BLaER1 (cell line): ENCODE data around the gene MRC1.

Experiments
- H3K27ac ChIP-seq: shearing (Covaris generic); formaldehyde crosslinking; 2 replicates; pipeline ENCODE4 v1.8.1; 2022
- H3K27me3 ChIP-seq: shearing (Covaris generic); formaldehyde crosslinking; 2 replicates; pipeline ENCODE4 v1.8.1; 2022
- H3K36me3 ChIP-seq: shearing (Covaris generic); formaldehyde crosslinking; 2 replicates; pipeline ENCODE4 v1.8.1; 2022
- H3K4me1 ChIP-seq: shearing (Covaris generic); formaldehyde crosslinking; 2 replicates; pipeline ENCODE4 v1.8.1; 2022
- H3K4me2 ChIP-seq: shearing (Covaris generic); formaldehyde crosslinking; 2 replicates; pipeline ENCODE4 v1.8.1; 2022
- H3K4me3 ChIP-seq: shearing (Covaris generic); formaldehyde crosslinking; 2 replicates; pipeline ENCODE4 v1.8.1; 2022
- H3K9ac ChIP-seq: shearing (Covaris generic); formaldehyde crosslinking; 2 replicates; pipeline ENCODE4 v1.8.1; 2022
- H3K9me3 ChIP-seq: shearing (Covaris generic); formaldehyde crosslinking; 2 replicates; pipeline ENCODE4 v1.8.1; 2022
- H4K20me1 ChIP-seq: shearing (Covaris generic); formaldehyde crosslinking; 2 replicates; pipeline ENCODE4 v1.8.1; 2022
- Cebpa-rat ChIP-seq: shearing (Covaris generic); IDR thresholded peaks from 2 replicates; pipeline ENCODE4 v1.8.1; 2022

Gene MRC1

DNA sequence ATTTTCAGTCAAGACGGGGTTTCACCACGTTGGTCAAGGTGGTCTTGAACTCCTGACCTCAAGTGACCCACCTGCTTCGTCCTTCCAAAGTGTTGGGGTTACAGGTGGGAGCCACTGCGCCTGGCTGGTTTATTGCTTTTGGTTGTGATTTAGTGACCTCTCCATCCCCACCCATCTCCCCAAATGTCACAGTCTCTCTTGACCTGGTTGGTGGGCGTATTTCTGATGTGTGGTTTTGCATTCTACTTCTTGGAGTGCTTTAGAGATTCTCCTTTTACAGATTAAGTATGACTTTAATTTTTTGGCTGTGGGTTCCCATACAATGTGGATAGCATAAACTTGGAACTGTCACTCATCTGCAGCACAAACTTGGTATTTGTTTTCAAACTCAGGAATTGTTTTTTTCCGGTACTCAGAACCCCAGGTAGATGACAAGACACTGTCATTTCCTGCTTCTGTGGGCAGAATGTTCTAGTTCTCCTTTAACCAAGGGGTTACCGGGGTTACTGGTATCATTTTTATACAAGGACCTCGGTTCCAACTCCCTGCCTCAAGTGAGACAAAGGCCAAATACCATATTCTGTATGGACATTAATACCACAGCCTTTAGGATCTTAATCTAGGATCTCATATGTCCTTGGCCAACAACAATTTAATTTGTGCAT is 50.5 kb downstream of the MRC1 start:
- TF ChIP-seq Cebpa-rat: no peak
- no peak overlapping the region for H3K4me2 ChIP-seq

GRCh38 chr10:17861760-17862159 is 52.6 kb downstream of the MRC1 start:
- H3K9me3 ChIP-seq: peaks cover 16% of the 10 kb centered on the region
- TF ChIP-seq Cebpa-rat: no peak
- no peak overlapping the region for H3K4me3 ChIP-seq
- no peaks in the 10 kb centered on the region for H3K36me3 ChIP-seq
- no peak overlapping the region for H3K9ac ChIP-seq
- no peak overlapping the region for H3K27ac ChIP-seq
- no peaks in the 10 kb centered on the region for H4K20me1 ChIP-seq
- H3K27me3 ChIP-seq: no peaks in the 10 kb centered on the region
- H3K4me2 ChIP-seq: no peak overlapping the region
- peaks cover 16% of the 10 kb centered on the region for H3K4me1 ChIP-seq

More for the DNA sequence above, 50.5 kb downstream of the MRC1 start:
- no peaks in the 10 kb centered on the region for H3K27me3 ChIP-seq
- no peak overlapping the region for H3K4me3 ChIP-seq
- H3K36me3 ChIP-seq: no peaks in the 10 kb centered on the region
- no peaks in the 10 kb centered on the region for H4K20me1 ChIP-seq
- peaks cover 36% of the 10 kb centered on the region for H3K4me1 ChIP-seq
- no peak overlapping the region for H3K27ac ChIP-seq
- H3K9me3 ChIP-seq: peaks cover 27% of the 10 kb centered on the region
- no peak overlapping the region for H3K9ac ChIP-seq

- Histone ChIP-seq H3K27ac (no peak overlapping the region), H3K4me3 (no peak overlapping the region), H3K27me3 (no peaks in the 10 kb centered on the region), H3K9ac (no peak overlapping the region), H3K9me3 (no peaks in the 10 kb centered on the region; the same call in 1 of the 2 replicates), H3K4me2 (no peak overlapping the region), H3K36me3 (no peaks in the 10 kb centered on the region), H3K4me1 (0 out of 2 replicates have a peak, but pooled peaks cover 5% of the 10 kb centered on the region), H4K20me1 (no peaks in the 10 kb centered on the region)
- no peak for TF ChIP-seq Cebpa-rat
These were observed 56.2 kb downstream of the MRC1 start for GRCh38 chr10:17865351-17865750.

- Histone ChIP-seq H3K4me1 (peaks cover 9% of the 10 kb centered on the region; the same call in 1 of the 2 replicates), H3K4me3 (no peak overlapping the region), H3K9ac (no peak overlapping the region), H3K36me3 (no peaks in the 10 kb centered on the region), H3K27ac (no peak overlapping the region), H3K9me3 (no peaks in the 10 kb centered on the region; the same call in 1 of the 2 replicates), H3K4me2 (no peak overlapping the region), H4K20me1 (no peaks in the 10 kb centered on the region), H3K27me3 (no peaks in the 10 kb centered on the region)
- no peak for TF ChIP-seq Cebpa-rat
These were observed 57.2 kb downstream of the MRC1 start for GRCh38 chr10:17866346-17866745.

DNA sequence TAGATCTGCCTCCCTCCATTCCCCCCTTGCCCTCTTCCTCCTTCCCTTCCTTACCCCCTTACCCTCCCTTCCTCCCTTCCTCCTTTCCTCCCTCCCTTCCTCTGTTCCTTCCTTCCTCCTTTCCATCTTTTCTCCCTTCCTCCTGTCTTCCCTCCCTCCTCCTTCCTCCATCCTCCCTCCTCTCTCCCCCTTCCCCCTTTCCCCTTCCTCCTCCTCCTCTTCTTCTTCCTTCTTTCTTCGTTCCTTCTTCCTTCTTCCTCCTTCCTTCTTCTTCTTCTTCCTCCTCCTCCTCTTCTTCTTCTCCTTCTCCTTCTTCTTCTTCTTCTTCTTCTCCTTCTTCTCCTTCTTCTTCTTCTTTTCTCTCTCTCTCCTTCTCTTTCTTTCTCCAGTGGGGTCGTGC is 57.9 kb downstream of the MRC1 start:
- Histone ChIP-seq H3K36me3 (no peaks in the 10 kb centered on the region), H4K20me1 (no peaks in the 10 kb centered on the region), H3K4me3 (no peak overlapping the region)

DNA sequence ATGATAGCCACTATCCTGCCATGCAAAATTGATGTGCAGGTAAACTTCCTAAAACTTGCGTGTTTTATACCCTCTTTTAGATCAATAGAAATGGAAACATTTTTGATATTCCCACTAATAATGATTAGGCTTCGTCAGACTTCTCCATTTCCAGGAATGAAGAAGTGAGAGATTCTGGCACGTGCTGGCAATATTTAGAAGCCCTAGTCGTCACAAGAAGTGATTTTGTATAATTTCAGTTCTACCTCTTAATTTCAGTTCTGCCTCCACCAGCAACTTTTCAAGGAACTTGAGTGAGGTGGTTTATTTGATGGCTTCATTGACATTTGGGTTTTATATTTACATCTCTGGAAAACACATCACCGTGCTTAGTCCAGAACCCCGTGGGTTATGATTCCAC is 61.9 kb downstream of the MRC1 start:
- Histone ChIP-seq H3K4me3 (no peak overlapping the region), H3K27ac (no peak overlapping the region), H3K27me3 (no peaks in the 10 kb centered on the region), H3K9ac (no peak overlapping the region), H4K20me1 (no peaks in the 10 kb centered on the region), H3K4me2 (no peak overlapping the region), H3K9me3 (no peaks in the 10 kb centered on the region), H3K36me3 (no peaks in the 10 kb centered on the region), H3K4me1 (peaks cover 16% of the 10 kb centered on the region)
- TF ChIP-seq Cebpa-rat: no peak

More for the DNA sequence above, 57.9 kb downstream of the MRC1 start:
- Histone ChIP-seq H3K9me3 (no peaks in the 10 kb centered on the region; the same call in 1 of the 2 replicates), H3K27ac (no peak overlapping the region), H3K27me3 (no peaks in the 10 kb centered on the region), H3K9ac (no peak overlapping the region), H3K4me2 (no peak overlapping the region), H3K4me1 (peaks cover 12% of the 10 kb centered on the region)
- TF ChIP-seq Cebpa-rat: no peak

- TF ChIP-seq Cebpa-rat: no peak
- no peak overlapping the region for H3K9ac ChIP-seq
- H3K27ac ChIP-seq: no peak overlapping the region
- H3K9me3 ChIP-seq: no peaks in the 10 kb centered on the region
- H3K4me2 ChIP-seq: 0 out of 2 replicates have a peak overlapping the region, but pooled peaks have one; percentile 1
- no peak overlapping the region for H3K4me3 ChIP-seq
- H3K36me3 ChIP-seq: no peaks in the 10 kb centered on the region
- no peaks in the 10 kb centered on the region for H4K20me1 ChIP-seq
- H3K4me1 ChIP-seq: peaks cover 16% of the 10 kb centered on the region
- H3K27me3 ChIP-seq: no peaks in the 10 kb centered on the region
These were observed 63.3 kb downstream of the MRC1 start for GRCh38 chr10:17872191-17873091.

GRCh38 chr10:17873946-17874345 is 64.8 kb downstream of the MRC1 start:
- no peak overlapping the region for H3K4me2 ChIP-seq
- no peaks in the 10 kb centered on the region for H3K27me3 ChIP-seq
- no peak overlapping the region for H3K4me3 ChIP-seq
- TF ChIP-seq Cebpa-rat: no peak
- H4K20me1 ChIP-seq: no peaks in the 10 kb centered on the region
- peaks cover 16% of the 10 kb centered on the region for H3K4me1 ChIP-seq
- H3K9me3 ChIP-seq: no peaks in the 10 kb centered on the region
- no peak overlapping the region for H3K27ac ChIP-seq
- H3K9ac ChIP-seq: no peak overlapping the region
- no peaks in the 10 kb centered on the region for H3K36me3 ChIP-seq

DNA sequence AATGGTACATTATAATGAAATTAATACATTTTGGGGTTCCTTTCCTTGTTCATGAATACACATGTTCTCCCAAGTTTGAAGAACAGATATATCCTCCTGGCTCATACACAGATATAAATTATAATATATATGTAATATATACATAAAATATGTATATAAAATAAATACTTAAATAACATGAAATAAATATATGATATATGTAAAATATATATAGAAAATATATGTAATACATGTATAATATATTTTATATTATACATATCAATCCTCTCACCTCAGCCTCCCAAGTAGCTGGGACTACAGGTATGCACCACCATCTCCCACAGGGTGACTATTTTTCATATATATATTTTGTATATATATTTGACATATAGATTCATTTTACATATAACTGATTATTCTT is 68.0 kb downstream of the MRC1 start:
- no peaks in the 10 kb centered on the region for H3K36me3 ChIP-seq
- no peak overlapping the region for H3K4me2 ChIP-seq
- no peak for TF ChIP-seq Cebpa-rat
- no peaks in the 10 kb centered on the region for H3K27me3 ChIP-seq
- H3K9ac ChIP-seq: no peak overlapping the region
- H3K4me3 ChIP-seq: no peak overlapping the region
- H3K4me1 ChIP-seq: peaks cover 8% of the 10 kb centered on the region
- no peaks in the 10 kb centered on the region for H4K20me1 ChIP-seq
- no peaks in the 10 kb centered on the region for H3K9me3 ChIP-seq
- H3K27ac ChIP-seq: no peak overlapping the region

GRCh38 chr10:17878896-17879295 is 69.7 kb downstream of the MRC1 start:
- Histone ChIP-seq H3K9ac (no peak overlapping the region), H3K4me3 (no peak overlapping the region), H3K4me2 (no peak overlapping the region), H3K36me3 (no peaks in the 10 kb centered on the region), H4K20me1 (no peaks in the 10 kb centered on the region), H3K9me3 (peaks cover 2% of the 10 kb centered on the region), H3K27me3 (no peaks in the 10 kb centered on the region), H3K27ac (no peak overlapping the region), H3K4me1 (no peaks in the 10 kb centered on the region)
- no peak for TF ChIP-seq Cebpa-rat
